Endometrial microvascular endothelial cells (primary cell): ENCODE data around the gene DPP3. TPM values are rescaled to one million over a fixed set of nuclear protein-coding genes. Genes with fewer than 3 reads are reported as not detected.
"Not testable (repeated sequence)": the region's sequence is repeated elsewhere in the genome, so short reads cannot be mapped to it uniquely, and the experiment has no call there.

ENCODE experiments used
- in situ Hi-C: cut with HindIII; loops from 2 replicates; pipeline ENCODE4 v1.10.0; 2017; ENCODE audit warnings: low sequenced_read_pairs, low pct_unique_long_range_greater_than_20kb; ENCODE audit errors: inconsistent ontology term
- total RNA-seq: library from RNA; depleted of rRNA; stranded (reverse); fragments of >200 nt; gene quantifications from one replicate; pipeline ENCODE4 v1.2.3, GENCODE V29; 2015; ENCODE audit errors: inconsistent ontology term

Gene DPP3
- total RNA-seq, 1 donor from 2014 or later = 79.5 TPM

GRCh38 chr11:66462010-66462409 lies 18.2 kb upstream of the DPP3 start:
- in situ Hi-C loops = no loop called here

DNA sequence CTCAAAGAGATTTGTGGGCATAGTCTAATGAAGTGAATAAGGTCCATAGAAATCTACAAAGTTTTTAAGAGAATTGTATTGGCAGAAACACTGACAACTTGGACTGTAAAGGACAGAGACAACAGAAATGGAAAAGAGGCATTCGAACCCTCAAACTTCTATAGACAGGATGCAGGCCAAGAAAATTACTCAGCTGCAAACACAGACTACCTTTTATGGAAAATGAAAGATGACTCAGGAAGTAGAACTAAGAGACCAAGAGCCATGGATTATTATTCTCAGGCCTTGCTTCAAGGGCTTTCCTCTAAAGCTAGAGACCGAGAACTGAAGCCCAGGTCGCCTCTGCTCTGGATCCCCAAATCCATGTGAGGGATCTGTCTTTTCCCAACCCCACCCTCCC lies 17.3 kb upstream of the DPP3 start:
- in situ Hi-C loops = no loop called here

- in situ Hi-C loops = not testable (repeated sequence)
Measured at GRCh38 chr11:66464116-66464515, 16.1 kb upstream of the DPP3 start.

- in situ Hi-C loops = no loop called here
Measured at GRCh38 chr11:66464916-66465315, 15.3 kb upstream of the DPP3 start.

GRCh38 chr11:66465373-66466224 lies 14.6 kb upstream of the DPP3 start:
- in situ Hi-C loops = no loop called here

DNA sequence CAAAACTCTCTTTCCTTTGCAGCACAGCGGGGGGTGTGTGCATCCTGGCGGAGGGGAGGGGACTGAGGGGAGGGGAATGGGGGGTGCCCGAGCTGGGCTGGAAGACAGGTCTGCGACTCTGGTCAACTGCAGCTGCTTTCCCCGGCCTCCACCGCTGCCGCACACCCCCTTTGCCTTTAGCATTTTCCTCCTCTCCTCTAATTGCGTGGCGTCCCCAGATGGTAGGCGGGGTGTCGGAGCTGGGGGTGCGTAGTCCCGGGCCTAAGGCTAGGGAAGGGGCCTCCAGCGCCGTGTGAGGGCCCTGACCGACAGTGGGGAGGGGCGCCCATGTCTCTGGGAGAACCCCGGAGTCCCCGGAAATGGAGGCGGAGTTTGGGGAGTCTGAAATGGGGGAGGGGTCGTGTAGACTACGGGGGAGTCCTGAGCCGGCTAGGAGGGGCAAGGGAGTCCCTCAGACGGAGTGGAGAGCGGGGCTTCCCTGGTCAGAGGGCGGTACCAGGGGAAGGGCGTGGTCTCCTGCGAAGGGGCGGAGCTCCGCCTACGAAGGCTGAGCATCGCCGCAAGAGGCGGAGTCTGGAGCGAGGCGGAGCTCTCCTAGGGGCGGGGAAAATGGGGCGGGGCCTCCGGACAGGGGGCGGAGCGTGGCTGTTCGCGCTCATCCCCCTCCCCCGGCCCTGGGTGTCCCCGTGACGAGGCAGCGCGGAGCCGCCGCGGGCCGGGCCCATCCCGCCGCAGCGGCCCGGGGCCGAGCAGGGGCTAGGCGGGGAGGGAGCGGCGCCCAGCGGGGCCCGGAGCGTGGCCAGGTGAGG lies 13.8 kb upstream of the DPP3 start, which contains the start of gene PELI3:
Gene PELI3, plus strand, starts transcription at position 681 of the 809 bp plus-strand sequence. CDS start 1,224 bp downstream, outside the sequence.
- in situ Hi-C loops = no loop called here

- in situ Hi-C loops = no loop called here
Measured at GRCh38 chr11:66467034-66467659, 13.1 kb upstream of the DPP3 start.

DNA sequence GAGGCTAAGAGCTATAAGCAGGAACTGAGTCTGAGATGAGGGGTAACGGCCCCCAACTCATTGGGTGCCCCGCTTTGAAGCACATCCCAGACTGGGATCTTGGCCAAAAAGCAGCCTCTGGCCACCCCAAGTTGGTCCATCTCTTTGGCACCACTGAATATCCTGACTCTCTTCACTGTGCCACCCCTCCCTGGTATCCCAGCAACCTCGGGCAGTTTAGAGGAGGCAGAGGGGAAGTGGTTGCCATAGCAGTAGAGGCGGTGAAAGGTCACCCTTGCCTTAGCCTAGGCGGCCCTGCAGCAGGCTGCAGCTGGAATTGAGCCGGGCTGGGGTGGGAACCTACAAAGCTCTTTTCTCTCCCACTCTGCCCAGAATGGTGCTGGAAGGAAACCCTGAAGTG lies 12.5 kb upstream of the DPP3 start:
- in situ Hi-C loops = no loop called here

- in situ Hi-C loops = no loop called here
Measured at GRCh38 chr11:66468691-66469090, 11.5 kb upstream of the DPP3 start.

GRCh38 chr11:66469441-66469840 lies 10.8 kb upstream of the DPP3 start:
- in situ Hi-C loops = no loop called here

GRCh38 chr11:66470015-66470414 lies 10.2 kb upstream of the DPP3 start:
- in situ Hi-C loops = no loop called here

- in situ Hi-C loops = no loop called here
Measured at GRCh38 chr11:66471142-66471541, 9.1 kb upstream of the DPP3 start.

GRCh38 chr11:66472054-66472453 lies 8.2 kb upstream of the DPP3 start:
- in situ Hi-C loops = no loop called here

DNA sequence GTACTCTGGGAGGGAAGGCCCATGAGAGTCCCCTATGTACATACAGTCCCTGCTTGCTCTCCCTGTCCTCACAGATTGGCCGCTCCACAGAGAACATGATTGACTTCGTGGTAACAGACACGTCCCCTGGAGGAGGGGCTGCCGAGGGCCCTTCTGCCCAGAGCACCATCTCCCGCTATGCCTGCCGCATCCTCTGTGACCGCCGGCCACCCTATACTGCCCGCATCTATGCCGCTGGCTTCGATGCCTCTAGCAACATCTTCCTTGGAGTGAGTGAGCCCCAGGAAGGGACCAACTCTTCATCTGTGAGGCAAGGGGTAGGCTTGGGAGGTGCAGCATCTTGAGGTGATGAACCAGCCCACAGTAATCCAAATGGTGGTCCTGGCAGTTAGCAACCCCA lies 7.1 kb upstream of the DPP3 start:
- in situ Hi-C loops = no loop called here

GRCh38 chr11:66473608-66474515 lies 6.4 kb upstream of the DPP3 start:
- in situ Hi-C loops = no loop called here

- in situ Hi-C loops = no loop called here
Measured at GRCh38 chr11:66475349-66476172, 4.7 kb upstream of the DPP3 start.

DNA sequence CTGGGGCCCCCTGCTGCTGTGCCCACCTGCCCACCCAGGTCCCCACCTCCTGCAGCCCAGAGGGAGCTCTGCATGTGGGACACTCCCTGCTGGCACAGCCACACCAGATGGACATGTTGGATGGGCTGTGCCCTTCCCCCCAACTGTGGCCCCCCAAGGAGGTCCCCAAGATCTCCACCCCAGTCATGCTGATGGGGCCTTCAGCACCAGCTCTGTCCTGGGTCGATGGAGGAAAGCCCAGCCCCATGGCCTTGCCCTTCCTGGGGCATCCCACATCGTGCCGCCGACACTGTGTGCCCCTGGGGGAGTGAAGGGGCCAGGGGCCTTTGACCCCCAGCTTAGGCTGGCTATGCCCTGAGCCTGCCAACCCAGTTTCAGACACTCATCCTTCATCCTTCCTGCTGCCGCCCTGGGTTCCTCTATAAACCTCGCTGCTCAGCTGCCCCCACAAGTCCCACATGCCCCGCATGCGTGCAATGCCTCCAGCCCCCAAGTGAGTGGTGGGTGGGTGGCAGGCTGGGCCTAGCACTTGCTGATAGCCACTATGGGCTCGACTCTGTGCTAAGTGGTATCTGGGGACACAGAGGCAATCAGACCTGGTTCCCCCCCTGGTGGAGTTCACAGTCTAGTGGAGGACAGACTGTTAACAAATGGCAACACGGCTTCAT lies 3.9 kb upstream of the DPP3 start:
- in situ Hi-C loops = no loop called here
